ENCODE results near the gene AHSA1. TPM values are rescaled to one million over a fixed set of nuclear protein-coding genes. Genes with fewer than 3 reads are reported as not detected.
A peak's percentile ranks its signal among the peaks of the same experiment; 100 is the strongest.

Gene AHSA1
- total and polyA plus RNA-seq, 2 experiments from 2014 or later = 177 to 213 TPM

DNA sequence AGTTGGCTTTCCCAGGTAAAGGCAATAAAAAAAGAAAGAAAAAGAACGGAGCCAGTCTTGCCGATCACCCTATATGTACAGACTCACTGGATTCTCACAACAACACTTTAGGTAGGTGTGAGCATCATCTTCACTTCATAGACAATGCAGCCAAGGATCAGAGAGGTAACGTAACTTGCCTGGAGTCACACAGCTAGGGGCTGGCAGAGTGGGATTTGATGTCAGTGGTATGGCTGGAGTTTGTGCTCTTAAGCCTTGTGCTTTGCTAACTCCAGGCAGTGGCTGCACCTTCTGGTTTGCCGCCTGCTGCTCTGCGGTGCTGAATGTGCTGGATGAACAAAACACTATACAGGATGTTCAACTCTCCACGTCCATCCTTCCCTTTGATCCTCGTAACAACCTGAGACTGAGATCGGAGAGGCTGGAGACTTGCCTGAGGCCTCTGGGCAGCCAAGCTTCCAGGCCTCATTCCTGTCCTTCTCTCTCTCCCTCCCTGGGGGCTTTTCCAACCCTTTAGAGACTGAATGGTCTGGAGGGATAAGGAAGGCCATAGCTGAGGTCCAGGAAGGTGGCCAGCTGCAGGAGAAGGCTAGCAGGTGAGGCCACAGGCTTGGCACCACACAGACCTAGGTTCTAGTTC is 32.6 kb downstream of the AHSA1 start (continued):
- TF ChIP-seq, protein P1, sequence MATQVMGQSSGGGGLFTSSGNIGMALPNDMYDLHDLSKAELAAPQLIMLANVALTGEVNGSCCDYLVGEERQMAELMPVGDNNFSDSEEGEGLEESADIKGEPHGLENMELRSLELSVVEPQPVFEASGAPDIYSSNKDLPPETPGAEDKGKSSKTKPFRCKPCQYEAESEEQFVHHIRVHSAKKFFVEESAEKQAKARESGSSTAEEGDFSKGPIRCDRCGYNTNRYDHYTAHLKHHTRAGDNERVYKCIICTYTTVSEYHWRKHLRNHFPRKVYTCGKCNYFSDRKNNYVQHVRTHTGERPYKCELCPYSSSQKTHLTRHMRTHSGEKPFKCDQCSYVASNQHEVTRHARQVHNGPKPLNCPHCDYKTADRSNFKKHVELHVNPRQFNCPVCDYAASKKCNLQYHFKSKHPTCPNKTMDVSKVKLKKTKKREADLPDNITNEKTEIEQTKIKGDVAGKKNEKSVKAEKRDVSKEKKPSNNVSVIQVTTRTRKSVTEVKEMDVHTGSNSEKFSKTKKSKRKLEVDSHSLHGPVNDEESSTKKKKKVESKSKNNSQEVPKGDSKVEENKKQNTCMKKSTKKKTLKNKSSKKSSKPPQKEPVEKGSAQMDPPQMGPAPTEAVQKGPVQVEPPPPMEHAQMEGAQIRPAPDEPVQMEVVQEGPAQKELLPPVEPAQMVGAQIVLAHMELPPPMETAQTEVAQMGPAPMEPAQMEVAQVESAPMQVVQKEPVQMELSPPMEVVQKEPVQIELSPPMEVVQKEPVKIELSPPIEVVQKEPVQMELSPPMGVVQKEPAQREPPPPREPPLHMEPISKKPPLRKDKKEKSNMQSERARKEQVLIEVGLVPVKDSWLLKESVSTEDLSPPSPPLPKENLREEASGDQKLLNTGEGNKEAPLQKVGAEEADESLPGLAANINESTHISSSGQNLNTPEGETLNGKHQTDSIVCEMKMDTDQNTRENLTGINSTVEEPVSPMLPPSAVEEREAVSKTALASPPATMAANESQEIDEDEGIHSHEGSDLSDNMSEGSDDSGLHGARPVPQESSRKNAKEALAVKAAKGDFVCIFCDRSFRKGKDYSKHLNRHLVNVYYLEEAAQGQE (IDR thresholded peaks at IDR 0.05; ENCODE audit: unreplicated experiment) = no peak
- no peak for TF ChIP-seq EZH2phosphoT487 (IDR thresholded peaks at IDR 0.05; ENCODE audit: unreplicated experiment)
- no peak for TF ChIP-seq NANOG (IDR thresholded peaks at IDR 0.05; ENCODE audit: borderline replicate concordance)
- TF ChIP-seq ZNF331 (CRISPR knock-in tag; IDR thresholded peaks at IDR 0.05; ENCODE audit: low read depth) = no peak

DNA sequence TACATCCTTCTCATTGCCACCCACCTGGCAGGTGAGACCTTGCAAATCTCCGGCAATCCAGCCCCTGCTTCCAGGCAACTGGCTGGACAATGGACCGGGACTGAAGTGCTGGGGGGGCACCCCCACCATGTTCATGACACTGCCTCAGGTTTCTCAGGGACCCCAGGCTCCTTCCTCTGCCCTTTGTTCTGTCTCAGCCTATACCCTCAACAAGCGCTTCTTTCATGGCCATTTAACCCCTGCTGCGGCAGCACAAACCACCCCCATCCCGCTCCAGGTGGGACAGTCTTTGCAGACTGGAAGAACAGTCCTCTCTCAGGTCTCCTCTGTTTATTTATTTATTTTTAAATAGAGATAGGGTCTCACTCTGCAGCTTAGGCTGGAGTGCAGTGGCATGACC is 33.2 kb downstream of the AHSA1 start:
- H3K36me3 Mint-ChIP-seq (ENCODE audit: low read depth) = no peaks in the 10 kb centered on the region
- no peaks in the 10 kb centered on the region for H4K20me1 ChIP-seq (replicated peaks; ENCODE audit: insufficient read depth)
- H3K27ac Mint-ChIP-seq = no peak overlapping the region
- no peaks in the 10 kb centered on the region for H3K4me1 Mint-ChIP-seq
- H3K4me3 ChIP-seq = no peak overlapping the region
- ATAC-seq = peak; percentile 52
- H3K79me2 ChIP-seq (replicated peaks; ENCODE audit: insufficient read depth) = no peaks in the 10 kb centered on the region
- H3K27ac ChIP-seq (ENCODE audit: low read depth) = no peak overlapping the region
- H3K4me2 ChIP-seq = no peak overlapping the region
- no peaks in the 10 kb centered on the region; the same call in 2 of the 3 replicates for H3K9me3 Mint-ChIP-seq
- no peaks in the 10 kb centered on the region for H3F3A ChIP-seq (replicated peaks; ENCODE audit: low read depth)
- peaks cover under 1% of the 10 kb centered on the region; the same call in 1 of the 2 replicates for H3K27me3 ChIP-seq (ENCODE audit: insufficient read depth)
- H3K27me3 Mint-ChIP-seq (ENCODE audit: insufficient read depth, low read depth, poor library complexity) = peaks cover 12% of the 10 kb centered on the region
- no peak overlapping the region for H3K4me3 Mint-ChIP-seq
- H2AFZ ChIP-seq = no peak overlapping the region
- no peaks in the 10 kb centered on the region for H3K4me1 ChIP-seq (ENCODE audit: insufficient read depth)
- H3K9me2 ChIP-seq (ENCODE audit: insufficient read depth) = no peaks in the 10 kb centered on the region
- H3K36me3 ChIP-seq (ENCODE audit: insufficient read depth) = no peaks in the 10 kb centered on the region; the same call in 1 of the 2 replicates
- no peak for DNase-seq (ENCODE audit: low spot score)
- TF ChIP-seq, protein P2, sequence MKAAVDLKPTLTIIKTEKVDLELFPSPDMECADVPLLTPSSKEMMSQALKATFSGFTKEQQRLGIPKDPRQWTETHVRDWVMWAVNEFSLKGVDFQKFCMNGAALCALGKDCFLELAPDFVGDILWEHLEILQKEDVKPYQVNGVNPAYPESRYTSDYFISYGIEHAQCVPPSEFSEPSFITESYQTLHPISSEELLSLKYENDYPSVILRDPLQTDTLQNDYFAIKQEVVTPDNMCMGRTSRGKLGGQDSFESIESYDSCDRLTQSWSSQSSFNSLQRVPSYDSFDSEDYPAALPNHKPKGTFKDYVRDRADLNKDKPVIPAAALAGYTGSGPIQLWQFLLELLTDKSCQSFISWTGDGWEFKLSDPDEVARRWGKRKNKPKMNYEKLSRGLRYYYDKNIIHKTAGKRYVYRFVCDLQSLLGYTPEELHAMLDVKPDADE (IDR thresholded peaks at IDR 0.05) = no peak
- no peak for TF ChIP-seq CREB1 (CRISPR knock-in tag; IDR thresholded peaks at IDR 0.05; ENCODE audit: low read depth)
- no peak for TF ChIP-seq STAT1 (IDR thresholded peaks at IDR 0.05; ENCODE audit: unreplicated experiment)
- no peak for TF ChIP-seq JUNB (IDR thresholded peaks at IDR 0.05; ENCODE audit: unreplicated experiment)
- TF ChIP-seq ZNF114 (CRISPR knock-in tag; IDR thresholded peaks at IDR 0.05) = no peak
- no peak for TF ChIP-seq EZH2phosphoT487 (IDR thresholded peaks at IDR 0.05; ENCODE audit: unreplicated experiment)
- TF ChIP-seq ZNF331 (CRISPR knock-in tag; IDR thresholded peaks at IDR 0.05; ENCODE audit: low read depth) = no peak
- no peak for TF ChIP-seq POLR2AphosphoS5 (IDR thresholded peaks at IDR 0.05; ENCODE audit: low read depth)
- no peak for TF ChIP-seq EZH2 (IDR thresholded peaks at IDR 0.05; ENCODE audit: low read depth, unreplicated experiment)
- no peak for TF ChIP-seq NANOG (IDR thresholded peaks at IDR 0.05; ENCODE audit: borderline replicate concordance)
- TF ChIP-seq, protein P3, sequence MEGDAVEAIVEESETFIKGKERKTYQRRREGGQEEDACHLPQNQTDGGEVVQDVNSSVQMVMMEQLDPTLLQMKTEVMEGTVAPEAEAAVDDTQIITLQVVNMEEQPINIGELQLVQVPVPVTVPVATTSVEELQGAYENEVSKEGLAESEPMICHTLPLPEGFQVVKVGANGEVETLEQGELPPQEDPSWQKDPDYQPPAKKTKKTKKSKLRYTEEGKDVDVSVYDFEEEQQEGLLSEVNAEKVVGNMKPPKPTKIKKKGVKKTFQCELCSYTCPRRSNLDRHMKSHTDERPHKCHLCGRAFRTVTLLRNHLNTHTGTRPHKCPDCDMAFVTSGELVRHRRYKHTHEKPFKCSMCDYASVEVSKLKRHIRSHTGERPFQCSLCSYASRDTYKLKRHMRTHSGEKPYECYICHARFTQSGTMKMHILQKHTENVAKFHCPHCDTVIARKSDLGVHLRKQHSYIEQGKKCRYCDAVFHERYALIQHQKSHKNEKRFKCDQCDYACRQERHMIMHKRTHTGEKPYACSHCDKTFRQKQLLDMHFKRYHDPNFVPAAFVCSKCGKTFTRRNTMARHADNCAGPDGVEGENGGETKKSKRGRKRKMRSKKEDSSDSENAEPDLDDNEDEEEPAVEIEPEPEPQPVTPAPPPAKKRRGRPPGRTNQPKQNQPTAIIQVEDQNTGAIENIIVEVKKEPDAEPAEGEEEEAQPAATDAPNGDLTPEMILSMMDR (conservative IDR thresholded peaks at IDR 0.05; ENCODE audit: low read depth in 2 of 2) = no peak
- TF ChIP-seq, protein P1 (IDR thresholded peaks at IDR 0.05; ENCODE audit: unreplicated experiment) = no peak
